ENCODE results near the gene AK4.
A peak's percentile ranks its signal among the peaks of the same experiment; 100 is the strongest.
"Not testable (repeated sequence)": the region's sequence is repeated elsewhere in the genome, so short reads cannot be mapped to it uniquely, and the experiment has no call there.

The AK4 gene

DNA sequence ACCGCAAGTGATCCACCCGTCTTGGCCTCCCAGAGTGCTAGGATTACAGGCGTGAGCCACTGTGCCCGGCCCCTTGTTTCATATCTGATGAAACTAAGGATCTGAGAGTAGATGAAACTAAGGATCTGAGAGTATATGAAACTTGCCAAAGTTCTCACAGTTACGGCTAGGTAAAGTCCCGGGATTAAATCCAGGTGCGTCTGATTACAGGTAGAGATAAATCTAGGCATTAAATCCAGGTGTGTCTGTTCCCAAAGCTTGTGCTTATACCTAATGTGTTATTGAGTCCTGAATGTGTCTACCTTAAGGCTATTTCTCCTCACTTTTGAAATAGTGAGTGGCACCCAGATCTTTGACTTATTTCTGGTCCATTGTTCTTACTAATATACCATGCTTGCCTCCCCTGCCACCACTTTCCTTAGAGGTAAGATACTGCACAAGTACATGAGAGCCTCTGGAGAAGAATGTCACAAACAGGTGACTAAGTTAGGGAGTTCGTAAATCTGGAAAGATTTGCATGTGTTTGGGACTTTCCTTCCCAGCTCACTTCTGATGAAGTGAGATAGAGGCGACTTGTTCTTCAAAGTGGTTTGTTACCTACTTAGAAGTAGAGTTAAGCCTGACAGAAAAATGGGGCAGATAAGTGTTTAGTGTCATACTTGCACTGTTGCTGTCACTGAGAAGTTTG is 66.5 kb downstream of the AK4 start:
- DNase-seq (ENCODE audit: low read depth) = no peak

GRCh38 chr1:65216989-65217388 is 69.0 kb downstream of the AK4 start:
- DNase-seq (ENCODE audit: low read depth) = no peak

GRCh38 chr1:65221638-65222339 is 73.8 kb downstream of the AK4 start:
- DNase-seq (ENCODE audit: low read depth) = no peak

DNA sequence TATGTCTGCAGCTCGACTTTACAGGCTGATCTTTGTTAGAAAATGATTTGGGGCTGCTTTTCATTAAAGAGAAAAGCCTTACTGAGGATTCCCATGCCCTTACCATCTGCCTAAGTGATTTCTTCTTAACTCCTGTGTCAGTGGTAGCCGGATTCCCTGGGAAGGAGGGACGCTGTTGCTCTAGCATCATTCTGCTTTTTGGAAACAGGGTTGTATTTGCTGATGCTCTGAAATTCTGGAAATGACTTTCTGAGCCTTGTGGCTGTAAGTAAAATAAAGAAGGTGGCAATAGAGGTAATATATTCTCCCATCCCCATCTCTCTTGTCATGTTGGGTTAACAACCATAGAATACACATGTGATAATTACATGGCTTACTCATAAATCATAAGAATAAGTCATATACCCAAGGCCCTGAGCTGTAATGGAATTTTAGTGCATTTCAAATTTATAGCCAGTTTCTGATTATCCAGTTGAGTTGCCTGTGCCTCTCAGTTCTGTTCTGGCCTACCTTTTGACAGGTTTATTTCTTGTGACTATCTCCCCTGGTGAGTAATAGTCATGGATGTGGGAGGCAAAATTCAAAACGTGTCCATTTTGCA is 74.4 kb downstream of the AK4 start:
- DNase-seq (ENCODE audit: low read depth) = no peak

GRCh38 chr1:65224681-65225091 is 76.7 kb downstream of the AK4 start:
- no peak for DNase-seq (ENCODE audit: low read depth)

GRCh38 chr1:65225179-65225578 is 77.2 kb downstream of the AK4 start:
- DNase-seq (ENCODE audit: low read depth) = no peak

DNA sequence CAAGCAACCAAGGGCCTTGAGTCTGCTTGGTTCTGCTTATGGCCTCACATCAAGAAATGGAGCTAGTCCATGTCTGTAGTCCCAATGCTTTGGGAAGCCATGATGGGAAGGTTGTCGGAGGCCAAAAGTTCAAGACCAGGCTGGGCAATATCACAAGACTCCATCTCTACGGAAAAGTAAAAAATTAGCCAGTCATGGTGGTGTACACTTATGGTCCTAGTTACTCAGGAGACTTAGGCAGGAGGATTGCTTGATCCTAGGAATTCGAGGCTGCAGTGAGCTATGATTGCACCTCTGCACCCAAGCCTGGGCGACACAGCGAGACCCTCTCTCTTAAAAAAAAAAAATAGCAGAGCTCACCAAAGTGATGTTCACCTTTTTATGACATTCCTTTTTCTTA is 81.2 kb downstream of the AK4 start:
- DNase-seq (ENCODE audit: low read depth) = no peak

- DNase-seq (ENCODE audit: low read depth) = no peak
Observed at GRCh38 chr1:65229754-65230339, 81.8 kb downstream of the AK4 start.

GRCh38 chr1:65230731-65231481 is 82.9 kb downstream of the AK4 start:
- no peak for DNase-seq (ENCODE audit: low read depth)

DNA sequence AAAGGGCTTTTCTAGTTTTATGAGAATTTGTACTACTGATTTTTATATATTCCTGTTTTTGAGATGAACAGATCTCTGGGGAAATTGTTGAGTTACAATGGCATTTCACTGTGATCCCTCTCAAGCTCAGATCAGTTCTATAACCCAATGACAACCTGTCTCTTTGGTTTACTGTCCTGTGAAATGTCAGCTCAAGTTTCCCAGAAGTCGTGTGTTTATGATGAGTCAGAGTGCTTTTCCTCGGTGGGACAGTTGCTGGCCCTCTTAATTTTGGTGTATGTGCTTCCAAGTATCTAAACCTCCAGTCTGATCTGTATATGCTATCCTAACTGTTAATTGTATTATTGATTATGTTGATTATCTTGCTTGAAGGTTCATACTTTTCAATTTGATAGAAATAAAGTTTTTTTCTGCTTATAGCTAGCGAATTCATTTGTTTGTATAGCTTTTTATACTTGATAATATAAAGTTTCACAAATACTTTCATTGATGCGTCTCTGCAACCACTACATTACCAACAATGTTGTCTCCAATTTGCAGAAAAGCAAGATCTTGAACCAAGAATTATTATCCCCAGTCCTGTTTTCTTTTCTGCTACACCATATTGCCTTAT is 83.8 kb downstream of the AK4 start:
- DNase-seq (ENCODE audit: low read depth) = no peak

DNA sequence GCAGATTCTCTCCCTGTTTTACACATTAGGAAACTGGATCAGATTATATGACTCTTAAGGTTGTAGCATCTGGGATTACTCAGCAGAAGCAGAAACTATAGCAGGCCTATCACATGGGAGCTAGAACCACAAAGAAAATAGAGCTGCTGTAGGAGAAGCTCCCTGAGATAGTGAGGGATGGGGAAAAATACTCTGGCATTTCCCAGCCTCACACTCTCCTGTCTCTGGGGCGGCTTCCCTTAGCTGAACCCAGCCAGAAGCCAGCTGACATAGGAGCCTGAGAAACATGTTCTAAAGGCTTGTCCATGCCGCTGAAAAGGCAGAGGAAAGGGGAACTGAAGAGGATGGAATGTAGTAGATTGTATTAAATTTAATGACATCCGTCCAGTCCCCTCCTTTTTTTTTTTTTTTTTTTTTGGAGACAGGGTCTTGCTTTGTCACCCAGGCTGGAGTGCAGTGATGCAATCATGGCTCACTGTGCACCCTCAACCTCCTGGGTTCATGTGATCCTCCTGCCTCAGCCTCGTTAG is 84.5 kb downstream of the AK4 start:
- DNase-seq (ENCODE audit: low read depth) = peak; percentile 12

DNA sequence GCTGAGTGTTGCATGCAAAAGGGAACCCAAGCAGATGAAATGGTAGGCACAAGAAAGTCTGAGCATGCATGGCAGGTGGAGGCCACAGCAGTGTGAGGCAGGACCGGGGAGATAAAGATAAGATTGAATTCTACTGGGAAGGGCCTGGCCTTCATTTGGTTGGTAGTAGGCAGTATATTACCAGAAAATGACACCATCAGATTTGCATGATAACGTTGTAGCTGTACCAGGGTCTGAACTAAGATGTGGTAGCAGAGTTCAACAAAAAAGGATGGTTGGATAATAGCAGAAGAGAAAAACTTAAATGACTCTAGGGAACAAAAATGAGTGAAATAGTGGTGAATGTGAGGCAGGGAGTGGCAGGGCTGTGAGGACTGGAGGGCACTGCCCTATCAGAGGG is 85.8 kb downstream of the AK4 start:
- DNase-seq (ENCODE audit: low read depth) = no peak

GRCh38 chr1:65235867-65236805 is 88.1 kb downstream of the AK4 start:
- DNase-seq (ENCODE audit: low read depth) = peak; percentile 35

DNA sequence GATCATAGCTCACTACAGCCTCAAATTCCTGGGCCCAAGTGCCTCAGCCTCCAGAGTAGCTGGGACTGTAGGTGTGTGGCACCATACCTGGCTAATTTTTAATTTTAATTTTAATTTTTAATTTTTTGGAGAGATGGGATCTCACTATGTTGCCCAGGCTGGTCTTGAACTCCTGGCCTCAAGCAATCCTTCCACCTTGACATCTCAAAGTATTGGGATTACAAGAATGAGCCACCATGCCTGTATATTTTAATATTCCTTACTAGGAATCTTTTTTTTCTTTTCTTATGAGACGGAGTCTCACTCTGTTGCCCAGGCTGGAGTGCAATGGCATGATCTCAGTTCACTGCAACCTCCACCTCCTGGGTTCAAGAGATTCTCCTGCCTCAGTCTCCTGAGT is 89.1 kb downstream of the AK4 start:
- not testable (repeated sequence) for DNase-seq (ENCODE audit: low read depth)

- DNase-seq (ENCODE audit: low read depth) = no peak
Observed at GRCh38 chr1:65237503-65237902, 89.5 kb downstream of the AK4 start.

GRCh38 chr1:65238010-65238409 is 90.0 kb downstream of the AK4 start:
- DNase-seq (ENCODE audit: low read depth) = no peak

GRCh38 chr1:65243491-65243890 is 95.5 kb downstream of the AK4 start:
- no peak for DNase-seq (ENCODE audit: low read depth)

DNA sequence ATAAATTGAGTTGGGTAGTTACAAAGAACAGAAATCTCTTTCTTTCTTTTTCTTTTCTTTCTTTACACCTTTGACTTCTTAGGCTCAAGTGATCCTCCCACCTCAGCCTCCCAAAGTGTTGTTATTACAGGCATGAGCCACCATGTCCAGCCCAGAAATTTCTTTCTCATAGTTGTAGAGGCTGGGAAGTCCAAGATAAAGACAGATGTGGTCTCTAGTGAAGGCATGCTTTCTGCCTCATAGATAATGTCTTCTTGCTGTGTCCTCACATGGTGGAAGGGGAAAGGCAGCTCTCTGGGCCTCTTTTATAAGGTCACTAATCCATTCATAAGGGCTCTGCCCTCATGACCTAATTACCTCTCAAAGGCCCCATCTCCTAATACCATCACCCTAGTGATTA is 97.3 kb downstream of the AK4 start:
- no peak for DNase-seq (ENCODE audit: low read depth)

GRCh38 chr1:65247419-65248359 is 99.7 kb downstream of the AK4 start:
- peak; percentile 71 for DNase-seq (ENCODE audit: low read depth)
